ENCODE measurements around the gene COL17A1.

The COL17A1 gene

GRCh38 chr10:104085801-104086400 is at the start of gene COL17A1:
Gene COL17A1 (minus strand): TSS chr10:104085880. CDS start chr10:104080673, 5,207 bp downstream.
- DNase-seq (ENCODE audit: low spot score), result no peak

- DNase-seq (ENCODE audit: low spot score), result no peak
Measured at GRCh38 chr10:104130041-104130440, 44.4 kb upstream of the COL17A1 start.

GRCh38 chr10:104128214-104128613 is 42.5 kb upstream of the COL17A1 start:
- no peak for DNase-seq (ENCODE audit: low spot score)

- DNase-seq (ENCODE audit: low spot score), result peak; percentile 46
Measured at GRCh38 chr10:104127411-104127810, 41.7 kb upstream of the COL17A1 start.

- no peak for DNase-seq (ENCODE audit: low spot score)
Measured at GRCh38 chr10:104123397-104123796, 37.7 kb upstream of the COL17A1 start.

GRCh38 chr10:104122225-104123107 is 36.8 kb upstream of the COL17A1 start:
- DNase-seq (ENCODE audit: low spot score), result no peak

GRCh38 chr10:104121485-104122224 is 36.0 kb upstream of the COL17A1 start, which contains the start of gene SFR1:
Gene SFR1 (plus strand): TSS chr10:104122171. CDS start chr10:104122184, 13 bp downstream.
- peak; percentile 94 for DNase-seq (ENCODE audit: low spot score)

GRCh38 chr10:104120903-104121484 is 35.3 kb upstream of the COL17A1 start:
- peak; percentile 64 for DNase-seq (ENCODE audit: low spot score)

- no peak for DNase-seq (ENCODE audit: low spot score)
Measured at GRCh38 chr10:104120512-104120902, 34.8 kb upstream of the COL17A1 start.

GRCh38 chr10:104119996-104120395 is 34.3 kb upstream of the COL17A1 start:
- no peak for DNase-seq (ENCODE audit: low spot score)

- no peak for DNase-seq (ENCODE audit: low spot score)
Measured at GRCh38 chr10:104117839-104118323, 32.2 kb upstream of the COL17A1 start.

GRCh38 chr10:104113376-104113956 is 27.8 kb upstream of the COL17A1 start:
- DNase-seq (ENCODE audit: low spot score), result no peak

GRCh38 chr10:104109908-104110662 is 24.4 kb upstream of the COL17A1 start:
- DNase-seq (ENCODE audit: low spot score), result no peak

- no peak for DNase-seq (ENCODE audit: low spot score)
Measured at GRCh38 chr10:104104926-104105325, 19.2 kb upstream of the COL17A1 start.

- DNase-seq (ENCODE audit: low spot score), result no peak
Measured at GRCh38 chr10:104104418-104104817, 18.7 kb upstream of the COL17A1 start.

- DNase-seq (ENCODE audit: low spot score), result no peak
Measured at GRCh38 chr10:104103956-104104355, 18.3 kb upstream of the COL17A1 start.

- DNase-seq (ENCODE audit: low spot score), result no peak
Measured at GRCh38 chr10:104101902-104102301, 16.2 kb upstream of the COL17A1 start.

- no peak for DNase-seq (ENCODE audit: low spot score)
Measured at GRCh38 chr10:104100795-104101194, 15.1 kb upstream of the COL17A1 start.

- DNase-seq (ENCODE audit: low spot score), result no peak
Measured at GRCh38 chr10:104099941-104100340, 14.3 kb upstream of the COL17A1 start.

- DNase-seq (ENCODE audit: low spot score), result no peak
Measured at GRCh38 chr10:104099269-104099668, 13.6 kb upstream of the COL17A1 start.
